GM18520 (cell line): Measurements from ENCODE around the gene METTL17.
"Not testable (repeated sequence)": the region's sequence is repeated elsewhere in the genome, so short reads cannot be mapped to it uniquely, and the experiment has no call there.

ENCODE experiments used
- ATAC-seq: cut with Tn5 transposase; IDR thresholded peaks from one replicate; pipeline ENCODE4 v1.9.1; 2021; ENCODE audit not compliant: unreplicated experiment

METTL17 gene

GRCh38 chr14:21023817-21024584 lies 34.2 kb downstream of the METTL17 start:
- no peak for ATAC-seq

DNA sequence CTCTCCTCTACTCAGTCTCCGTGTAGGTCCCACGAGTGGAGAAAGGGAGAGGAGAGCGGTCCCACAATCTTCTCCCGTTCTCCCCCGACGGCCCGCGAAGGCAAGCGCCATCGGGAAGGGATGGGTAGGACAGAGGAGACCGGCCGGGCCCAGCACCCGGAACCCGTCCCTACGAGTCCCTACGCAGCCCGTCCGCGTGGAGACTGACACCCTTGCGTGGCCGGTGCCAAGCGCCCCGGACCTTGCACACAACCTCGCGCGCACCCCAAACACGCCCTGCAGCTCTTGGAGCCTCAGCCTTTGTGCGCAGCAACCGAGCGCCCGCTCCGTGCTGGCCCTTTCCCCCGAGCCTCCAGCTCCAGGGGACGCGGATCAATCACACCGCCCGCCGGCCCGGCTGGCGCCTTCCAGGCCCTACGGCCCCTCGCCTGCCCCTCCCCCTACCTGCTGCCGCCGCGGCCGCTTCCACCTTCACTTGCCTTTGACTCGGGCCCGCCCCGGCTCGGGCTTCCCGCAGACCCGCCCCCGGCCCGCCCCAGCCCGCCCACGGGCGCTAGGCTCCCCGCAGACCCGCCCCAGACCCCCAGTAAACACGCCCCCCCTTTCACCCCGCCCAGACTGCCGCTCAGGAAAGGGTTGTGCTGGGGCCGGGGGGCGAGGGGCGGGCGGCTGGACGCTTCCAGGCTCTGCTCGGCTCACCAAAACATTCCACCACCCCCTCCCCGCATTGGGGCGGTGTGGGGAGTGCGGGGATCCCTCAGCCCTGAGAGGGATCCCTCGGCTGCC lies 35.0 kb downstream of the METTL17 start, which contains the start of gene NDRG2:
Gene NDRG2, minus strand, starts transcription at position 477 of the 786 bp plus-strand sequence. CDS start 1,746 bp downstream, outside the sequence.
- no peak for ATAC-seq

- no peak for ATAC-seq
Measured at GRCh38 chr14:21025371-21026273, 35.8 kb downstream of the METTL17 start.

GRCh38 chr14:21026274-21026987 lies 36.7 kb downstream of the METTL17 start:
- ATAC-seq: no peak

GRCh38 chr14:21026988-21027315 lies 37.2 kb downstream of the METTL17 start:
- ATAC-seq: no peak

- no peak for ATAC-seq
Measured at GRCh38 chr14:21029917-21030316, 40.1 kb downstream of the METTL17 start, which contains the start of gene TPPP2. TPPP2 (plus strand) TSS chr14:21030217; CDS start chr14:21030582, 365 bp downstream.

DNA sequence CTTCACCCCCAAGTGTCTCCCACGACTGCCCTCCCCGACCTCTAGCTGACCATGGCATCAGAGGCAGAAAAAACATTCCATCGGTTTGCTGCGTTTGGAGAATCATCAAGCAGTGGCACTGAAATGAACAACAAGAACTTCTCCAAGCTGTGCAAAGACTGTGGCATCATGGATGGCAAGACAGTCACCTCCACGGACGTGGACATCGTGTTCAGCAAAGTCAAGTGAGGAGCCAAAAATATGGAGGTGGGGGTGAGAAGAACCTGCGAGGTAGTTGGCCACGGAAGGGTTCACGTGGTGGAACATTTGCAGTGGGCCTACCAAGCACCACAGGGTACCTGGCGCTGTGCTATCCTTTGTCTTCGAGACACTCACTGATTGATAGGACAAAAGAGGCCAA lies 40.8 kb downstream of the METTL17 start:
- ATAC-seq: no peak

- ATAC-seq: no peak
Measured at GRCh38 chr14:21032326-21033132, 42.7 kb downstream of the METTL17 start.

DNA sequence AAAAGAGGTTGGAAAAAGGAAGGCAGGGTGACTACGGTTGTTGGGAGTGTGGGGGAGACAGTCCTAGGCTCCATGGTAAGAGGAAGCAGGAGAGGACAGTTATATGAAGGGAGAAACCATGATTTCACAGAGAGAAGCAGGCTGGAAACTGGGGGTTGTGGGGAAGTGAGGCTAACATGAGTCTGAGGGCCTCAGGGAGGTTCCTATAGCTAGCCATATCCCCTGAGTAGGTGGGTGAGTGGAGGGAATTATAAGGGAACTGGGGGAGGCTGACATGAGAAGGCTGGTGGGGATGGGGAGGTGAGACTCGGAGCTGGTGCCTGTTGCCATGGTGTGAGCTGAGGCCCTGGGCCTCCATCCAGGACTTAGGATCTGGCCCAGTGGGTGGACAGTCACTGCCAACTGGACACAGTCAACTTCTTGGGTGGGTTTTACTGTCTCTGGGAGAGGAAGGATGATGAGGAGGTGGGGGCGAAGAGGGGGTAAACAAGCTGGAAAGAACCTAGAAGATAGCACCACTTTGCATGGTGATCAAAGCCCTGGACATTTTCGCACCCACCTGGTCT lies 43.4 kb downstream of the METTL17 start:
- ATAC-seq: no peak

DNA sequence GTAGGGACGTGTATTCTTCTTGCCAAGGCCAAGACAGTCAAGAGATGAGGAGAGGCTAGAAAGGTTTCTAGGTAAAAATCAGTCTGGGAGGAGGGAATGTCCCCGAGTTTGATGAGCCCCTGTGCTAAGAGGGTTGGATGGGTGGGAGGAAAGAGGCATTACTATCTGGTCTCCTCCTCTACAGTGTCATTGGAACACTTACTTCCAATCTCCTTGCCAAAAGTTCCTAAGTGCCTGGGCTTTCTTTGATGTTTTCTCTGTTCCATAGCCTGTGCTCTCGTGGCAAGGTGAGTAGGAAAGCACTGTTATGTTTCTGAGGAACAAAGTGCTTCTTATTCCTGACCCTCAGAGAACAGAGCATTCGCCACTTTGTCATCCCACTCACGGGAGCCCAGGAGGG lies 44.9 kb downstream of the METTL17 start, which contains the start of gene RNASE13:
Gene RNASE13, minus strand, starts transcription at position 101 of the 400 bp plus-strand sequence. CDS start 519 bp downstream, outside the sequence.
- no peak for ATAC-seq

DNA sequence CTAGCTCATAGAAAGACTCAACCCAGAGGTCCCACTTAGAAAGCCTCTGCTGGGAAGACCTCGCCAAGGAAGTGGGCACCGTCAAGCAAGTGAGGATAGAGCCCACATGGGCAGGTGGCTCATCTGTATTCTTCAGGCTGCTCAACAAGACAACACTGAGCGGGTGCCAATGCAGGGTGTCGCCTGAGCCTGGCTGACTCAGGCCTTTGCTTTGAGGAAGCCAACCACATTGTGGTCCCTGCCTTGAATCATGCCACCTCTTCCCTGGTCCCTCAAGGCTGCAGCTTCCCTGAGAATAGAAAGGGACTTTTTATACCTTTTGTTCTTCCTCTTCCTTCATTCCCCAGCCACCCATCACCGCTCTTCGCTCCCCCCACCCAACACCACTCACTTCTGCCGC lies 47.0 kb downstream of the METTL17 start:
- no peak for ATAC-seq

- ATAC-seq: no peak
Measured at GRCh38 chr14:21037156-21037555, 47.4 kb downstream of the METTL17 start.

DNA sequence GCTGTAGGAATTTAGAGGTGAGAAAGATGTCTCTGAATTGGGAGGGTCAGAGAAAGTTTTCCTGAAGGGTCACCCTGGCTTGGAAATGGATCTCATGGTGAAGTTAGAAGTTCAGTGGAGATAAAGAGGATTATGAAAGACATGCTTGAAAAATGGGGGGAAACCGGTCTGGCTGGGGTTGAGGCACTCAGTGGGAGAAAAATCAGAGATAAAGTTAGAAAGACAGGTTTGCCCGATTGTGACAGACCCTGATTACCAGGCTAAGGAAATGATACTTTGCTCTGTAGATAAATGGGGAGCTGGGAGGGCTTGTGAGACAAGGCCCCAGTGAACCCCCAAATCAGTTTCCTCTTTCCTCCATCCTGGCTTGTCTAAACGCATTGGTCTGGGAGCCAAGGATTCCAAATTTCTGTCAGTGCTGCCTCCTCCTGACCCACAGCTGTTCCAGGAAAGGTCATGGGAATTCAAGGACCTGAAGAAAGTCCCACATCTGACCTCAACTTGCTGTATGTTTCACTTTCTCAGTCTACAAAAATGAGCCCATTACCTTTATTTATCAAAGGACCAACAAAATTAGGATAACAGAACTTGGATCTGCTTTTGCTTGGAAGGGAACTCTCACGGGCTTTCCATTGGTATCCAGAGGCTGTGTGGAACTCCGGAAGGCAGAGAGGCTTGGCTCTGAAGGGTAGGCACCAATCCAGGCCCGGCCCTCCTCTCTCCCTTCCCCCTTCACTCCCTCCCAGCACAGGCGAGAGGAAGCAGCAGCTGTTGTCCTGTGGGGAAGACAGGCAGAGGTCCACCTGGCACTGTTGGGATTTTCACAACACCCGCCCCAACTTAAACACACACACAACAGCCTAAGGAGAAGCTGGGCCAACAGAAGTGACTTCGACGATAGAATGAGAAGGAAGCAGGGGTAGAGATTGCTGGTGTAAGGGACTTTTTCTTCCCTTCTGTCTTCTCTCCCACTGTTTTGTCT lies 49.0 kb downstream of the METTL17 start:
- ATAC-seq: no peak

GRCh38 chr14:21039585-21040369 lies 50.0 kb downstream of the METTL17 start:
- ATAC-seq: no peak

DNA sequence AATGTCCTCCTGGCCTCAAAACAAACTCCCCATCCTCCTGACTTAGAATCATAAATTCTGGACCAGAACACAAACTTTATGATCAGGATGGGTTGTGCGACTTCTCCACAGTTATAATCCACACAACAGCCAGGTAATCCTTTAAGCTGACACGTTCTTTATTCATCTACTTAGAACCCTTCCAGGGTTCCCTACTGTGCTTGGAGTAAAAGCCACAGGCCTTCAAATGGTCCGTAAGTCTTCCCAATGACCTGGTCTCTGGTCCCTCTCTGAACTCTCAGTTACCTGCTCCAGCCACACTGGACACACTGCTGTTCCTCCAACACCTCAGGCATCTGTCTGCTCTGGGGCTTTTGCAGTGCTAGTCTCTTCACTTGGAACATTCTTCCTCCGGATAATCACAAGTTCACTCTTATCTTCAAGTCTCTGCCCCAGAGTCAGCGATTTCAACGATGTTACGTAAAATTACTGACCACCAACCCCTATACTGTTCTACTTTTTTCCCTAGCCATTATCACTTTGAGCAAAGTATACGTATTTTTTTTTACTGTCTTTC lies 50.7 kb downstream of the METTL17 start:
- ATAC-seq: no peak

DNA sequence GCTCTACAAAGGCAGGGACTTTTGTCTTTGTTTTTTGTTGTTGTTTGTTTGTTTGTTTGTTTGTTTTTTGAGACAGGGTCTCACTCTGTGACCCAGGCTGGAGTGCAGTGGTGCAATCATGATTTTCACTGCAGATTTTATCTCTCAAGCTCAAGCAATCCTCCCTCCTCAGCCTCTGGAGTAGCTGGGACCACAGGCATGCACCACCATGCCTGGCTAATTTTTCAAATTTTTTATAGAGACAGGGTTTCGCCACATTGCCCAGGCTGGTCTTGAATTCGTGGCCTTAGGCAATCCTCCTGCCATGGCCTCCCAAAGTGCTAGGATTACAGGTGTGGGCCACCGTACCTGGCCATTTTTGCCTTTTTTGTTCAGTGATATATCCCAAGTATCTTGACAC lies 51.2 kb downstream of the METTL17 start:
- not testable (repeated sequence) for ATAC-seq
